Natural killer cell (primary cell): Measurements from ENCODE around the gene RINL. TPM values are rescaled to one million over a fixed set of nuclear protein-coding genes. Genes with fewer than 3 reads are reported as not detected.
A peak's percentile ranks its signal among the peaks of the same experiment; 100 is the strongest.
"Not testable (repeated sequence)": the region's sequence is repeated elsewhere in the genome, so short reads cannot be mapped to it uniquely, and the experiment has no call there.

ENCODE experiments used
- ATAC-seq, 3 donors: fragments of 150-1000 bp in 2 of 3; fragments of 200-7000 bp in 1 of 3; cut with Tn5 transposase; 1 replicate in 1 of 3; 2 replicates in 2 of 3; pipeline ENCODE4 v1.10.0; 2021; ENCODE audit warnings: mild to moderate bottlenecking in 2 of 3, moderate library complexity in 2 of 3
- DNase-seq, 2 donors: peaks; one replicate each; pipeline versions ENCODE4 v3.0.0 to v3.0.0-alpha.2; 2013 to 2021; ENCODE audit warnings: mixed read lengths in 1 of 2
- H3K27ac ChIP-seq: one replicate; pipeline ENCODE4 v1.5.1; 2013; ENCODE audit warnings: mild to moderate bottlenecking, low read length
- H3K27me3 ChIP-seq: one replicate; pipeline ENCODE4 v1.6.1; 2013; ENCODE audit warnings: low read length; ENCODE audit not compliant: control insufficient read depth, insufficient read depth
- H3K36me3 ChIP-seq: one replicate; pipeline ENCODE4 v1.6.1; 2013; ENCODE audit warnings: low read length; ENCODE audit not compliant: control insufficient read depth, insufficient read depth
- H3K4me1 ChIP-seq: one replicate; pipeline ENCODE4 v1.6.1; 2013; ENCODE audit warnings: low read length; ENCODE audit not compliant: control insufficient read depth, insufficient read depth
- H3K4me3 ChIP-seq: one replicate; pipeline ENCODE4 v1.5.1; 2013; ENCODE audit warnings: low read length
- H3K9me3 ChIP-seq: one replicate; pipeline ENCODE4 v1.6.1; 2013; ENCODE audit warnings: low read length; ENCODE audit not compliant: control insufficient read depth, insufficient read depth
- H3K27ac Mint-ChIP-seq, 2 donors: one replicate each; pipeline ENCODE4 v1.8.0; 2022; ENCODE audit warnings: mild to moderate bottlenecking in 2 of 2, mixed read lengths in 2 of 2, moderate library complexity in 1 of 2
- H3K27me3 Mint-ChIP-seq, 2 donors: one replicate each; pipeline ENCODE4 v1.8.0; 2022; ENCODE audit warnings: low read depth in 2 of 2, mixed read lengths in 2 of 2
- H3K36me3 Mint-ChIP-seq: one replicate; pipeline ENCODE4 v1.8.0; 2022; ENCODE audit warnings: mixed read lengths
- H3K4me1 Mint-ChIP-seq, 2 donors: one replicate each; pipeline ENCODE4 v1.8.0; 2022; ENCODE audit warnings: mixed read lengths in 2 of 2
- H3K4me3 Mint-ChIP-seq: one replicate; pipeline ENCODE4 v1.8.0; 2022; ENCODE audit warnings: mild to moderate bottlenecking, moderate library complexity, mixed read lengths
- H3K9me3 Mint-ChIP-seq, 2 donors: one replicate each; pipeline ENCODE4 v1.8.0; 2022; ENCODE audit warnings: mixed read lengths in 2 of 2
- WGBS: methylation state at CpG from one replicate; pipeline ENCODE4 v1.1.7; 2013; ENCODE audit warnings: missing lambda C conversion rate; ENCODE audit not compliant: insufficient coverage; 5-methylcytosine and 5-hydroxymethylcytosine counted together
- intact Hi-C: fragments of 100-400 bp; cut with micrococcal nuclease; formaldehyde crosslinking; loops from one replicate; pipeline ENCODE4 v1.14.2; 2022
- total RNA-seq, 4 donors: library from RNA; stranded (reverse); fragments of 120-200 nt in 1 of 4; gene quantifications; one replicate each; pipeline versions ENCODE4 v1.2.3 to v1.2.4, GENCODE V29; 2013 to 2022
- TF ChIP-seq, protein P1 (sequence below): fragments of 200-600 bp; IDR thresholded peaks from one replicate; pipeline ENCODE4 v1.8.0; 2022; ENCODE audit warnings: antibody characterized with exemption

RINL gene
- total RNA-seq, 3 donors from 2014 or later (not counting 1 experiment from before 2014, with no cell fraction given): 59.7 to 65.6 (median 59.7) TPM

DNA sequence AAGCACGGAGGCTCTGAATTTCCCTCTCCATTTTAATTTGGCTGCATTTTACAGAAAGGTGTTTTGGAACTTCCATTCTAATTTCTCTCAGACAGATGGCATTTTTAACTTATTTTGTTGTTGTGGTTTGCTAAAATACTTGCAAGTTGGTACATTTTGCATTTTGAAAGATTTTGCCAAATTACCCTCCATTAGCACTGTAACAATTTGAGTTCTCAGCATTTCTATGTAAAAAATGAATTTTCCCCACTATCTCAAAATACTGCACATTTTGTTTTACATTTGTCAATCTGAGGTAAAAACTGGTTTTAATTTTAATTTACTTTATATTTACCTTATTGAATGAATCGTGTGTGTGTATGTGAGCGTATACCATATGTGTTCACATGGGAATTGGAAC is 21.3 kb downstream of the RINL start:
- TF ChIP-seq, protein P1, sequence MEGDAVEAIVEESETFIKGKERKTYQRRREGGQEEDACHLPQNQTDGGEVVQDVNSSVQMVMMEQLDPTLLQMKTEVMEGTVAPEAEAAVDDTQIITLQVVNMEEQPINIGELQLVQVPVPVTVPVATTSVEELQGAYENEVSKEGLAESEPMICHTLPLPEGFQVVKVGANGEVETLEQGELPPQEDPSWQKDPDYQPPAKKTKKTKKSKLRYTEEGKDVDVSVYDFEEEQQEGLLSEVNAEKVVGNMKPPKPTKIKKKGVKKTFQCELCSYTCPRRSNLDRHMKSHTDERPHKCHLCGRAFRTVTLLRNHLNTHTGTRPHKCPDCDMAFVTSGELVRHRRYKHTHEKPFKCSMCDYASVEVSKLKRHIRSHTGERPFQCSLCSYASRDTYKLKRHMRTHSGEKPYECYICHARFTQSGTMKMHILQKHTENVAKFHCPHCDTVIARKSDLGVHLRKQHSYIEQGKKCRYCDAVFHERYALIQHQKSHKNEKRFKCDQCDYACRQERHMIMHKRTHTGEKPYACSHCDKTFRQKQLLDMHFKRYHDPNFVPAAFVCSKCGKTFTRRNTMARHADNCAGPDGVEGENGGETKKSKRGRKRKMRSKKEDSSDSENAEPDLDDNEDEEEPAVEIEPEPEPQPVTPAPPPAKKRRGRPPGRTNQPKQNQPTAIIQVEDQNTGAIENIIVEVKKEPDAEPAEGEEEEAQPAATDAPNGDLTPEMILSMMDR: no peak
- intact Hi-C loops: no loop called here

DNA sequence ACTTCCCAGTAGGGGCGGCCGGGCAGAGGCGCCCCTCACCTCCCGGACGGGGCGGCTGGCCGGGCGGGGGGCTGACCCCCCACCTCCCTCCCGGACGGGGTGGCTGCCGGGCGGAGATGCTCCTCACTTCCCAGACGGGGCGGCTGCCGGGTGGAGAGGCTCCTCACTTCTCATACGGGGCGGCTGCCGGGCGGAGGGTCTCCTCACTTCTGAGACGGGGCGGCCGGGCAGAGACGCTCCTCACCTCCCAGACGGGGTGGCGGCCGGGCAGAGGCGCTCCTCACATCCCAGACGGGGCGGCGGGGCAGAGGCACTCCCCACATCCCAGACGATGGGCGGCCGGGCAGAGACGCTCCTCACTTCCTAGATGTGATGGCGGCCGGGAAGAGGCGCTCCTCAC is 22.3 kb downstream of the RINL start:
- not testable (repeated sequence) for H3K36me3 ChIP-seq
- peaks cover 31 to 35% of the 10 kb centered on the region in 2 donors for H3K4me1 Mint-ChIP-seq
- H3K4me1 ChIP-seq: peaks cover 48% of the 10 kb centered on the region

More for the DNA sequence above, 21.3 kb downstream of the RINL start:
- no peaks in the 10 kb centered on the region for H3K9me3 Mint-ChIP-seq
- H3K36me3 ChIP-seq: no peaks in the 10 kb centered on the region
- no peaks in the 10 kb centered on the region for H3K27me3 ChIP-seq
- H3K36me3 Mint-ChIP-seq: no peaks in the 10 kb centered on the region
- peaks cover 20 to 24% of the 10 kb centered on the region in 2 donors for H3K4me1 Mint-ChIP-seq
- H3K9me3 ChIP-seq: no peaks in the 10 kb centered on the region
- 68% methylated on average over 3 of the region's 3 CpGs for WGBS
- H3K27ac Mint-ChIP-seq: peak overlapping the region; percentile 85 to 94
- no peaks in the 10 kb centered on the region for H3K27me3 Mint-ChIP-seq
- H3K4me1 ChIP-seq: peaks cover 38% of the 10 kb centered on the region
- peak overlapping the region; percentile 58 for H3K27ac ChIP-seq
- no peak overlapping the region for H3K4me3 ChIP-seq
- ATAC-seq: no peak
- DNase-seq: no peak
- peak overlapping the region; percentile 73 for H3K4me3 Mint-ChIP-seq

DNA sequence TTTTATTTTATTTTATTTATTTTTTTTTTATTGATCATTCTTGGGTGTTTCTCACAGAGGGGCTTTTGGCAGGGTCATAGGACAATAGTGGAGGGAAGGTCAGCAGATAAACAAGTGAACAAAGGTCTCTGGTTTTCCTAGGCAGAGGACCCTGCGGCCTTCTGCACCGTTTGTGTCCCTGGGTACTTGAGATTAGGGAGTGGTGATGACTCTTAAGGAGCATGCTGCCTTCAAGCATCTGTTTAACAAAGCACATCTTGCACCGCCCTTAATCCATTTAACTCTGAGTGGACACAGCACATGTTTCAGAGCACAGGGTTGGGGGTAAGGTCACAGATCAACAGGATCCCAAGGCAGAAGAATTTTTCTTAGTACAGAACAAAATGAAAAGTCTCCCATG is 23.1 kb downstream of the RINL start:
- intact Hi-C loops: loop anchor here (5.0 kb wide), 1 partner anchor 178 kb away; no protein-coding TSS in a partner anchor
- H3K27me3 ChIP-seq, H3K27ac Mint-ChIP-seq: not testable (repeated sequence)

More for the DNA sequence above, 22.3 kb downstream of the RINL start:
- H3K4me3 ChIP-seq, DNase-seq, H3K4me3 Mint-ChIP-seq, ATAC-seq, H3K27ac Mint-ChIP-seq, H3K9me3 ChIP-seq, H3K27me3 Mint-ChIP-seq, intact Hi-C loops, H3K36me3 Mint-ChIP-seq, H3K27ac ChIP-seq, H3K27me3 ChIP-seq, H3K9me3 Mint-ChIP-seq: not testable (repeated sequence)
- WGBS: 94% methylated on average over 25 of the region's 37 CpGs

DNA sequence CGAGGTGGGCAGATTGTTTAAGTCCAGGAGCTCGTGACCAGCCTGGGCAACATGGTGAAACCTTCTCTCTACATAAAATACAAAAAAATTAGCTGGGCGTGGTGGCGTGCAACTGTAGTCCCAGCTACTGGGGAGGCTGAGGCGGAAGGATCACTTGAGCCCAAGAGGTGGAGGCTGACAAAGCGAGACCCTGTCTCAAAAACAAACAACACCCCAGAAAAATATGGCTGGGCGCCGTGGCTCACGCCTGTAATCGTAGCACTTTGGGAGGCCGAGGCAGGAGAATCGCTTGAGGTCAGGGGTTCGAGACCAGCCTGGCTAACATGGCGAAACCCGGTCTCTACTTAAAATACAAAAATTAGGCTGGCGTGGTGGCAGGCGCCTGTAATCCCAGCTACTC is 24.9 kb downstream of the RINL start:
- Mint-ChIP-seq H3K27me3 (no peaks in the 10 kb centered on the region), H3K9me3 (no peaks in the 10 kb centered on the region), H3K4me3 (peak overlapping the region; percentile 89), H3K27ac (peak overlapping the region; percentile 99 to 100), H3K4me1 (peaks cover 43 to 59% of the 10 kb centered on the region in 2 donors), H3K36me3 (no peaks in the 10 kb centered on the region)
- H3K9me3 ChIP-seq: no peaks in the 10 kb centered on the region
- 92% methylated on average over 17 of the region's 17 CpGs for WGBS
- H3K36me3 ChIP-seq: no peaks in the 10 kb centered on the region
- peak overlapping the region; percentile 100 for H3K27ac ChIP-seq
- peaks cover 56% of the 10 kb centered on the region for H3K4me1 ChIP-seq
- no peaks in the 10 kb centered on the region for H3K27me3 ChIP-seq
- no peak for ATAC-seq
- no peak overlapping the region for H3K4me3 ChIP-seq
- TF ChIP-seq, protein P1: no peak
- no peak for DNase-seq
- intact Hi-C loops: loop anchor here (5.0 kb wide), 1 partner anchor 176 kb away; no protein-coding TSS in a partner anchor

More for the DNA sequence above, 23.1 kb downstream of the RINL start:
- H3K4me1 ChIP-seq: peaks cover 50% of the 10 kb centered on the region
- ATAC-seq, H3K36me3 Mint-ChIP-seq, H3K4me3 Mint-ChIP-seq, H3K4me3 ChIP-seq, H3K27me3 Mint-ChIP-seq, H3K36me3 ChIP-seq, H3K27ac ChIP-seq, DNase-seq, H3K9me3 ChIP-seq, H3K9me3 Mint-ChIP-seq: not testable (repeated sequence)
- peaks cover 33 to 43% of the 10 kb centered on the region in 2 donors for H3K4me1 Mint-ChIP-seq
- WGBS: no CpG with 5 or more reads among the region's 3 CpGs
